DND-41 (cell line): ENCODE results near the gene SLC25A26.

Experiments
- ATAC-seq: fragments of 200-7000 bp; cut with Tn5 transposase; 3 replicates; pipeline ENCODE4 v1.9.1; 2021; ENCODE audit warnings: low read depth; ENCODE audit not compliant: insufficient read depth
- DNase-seq: peaks from one replicate; pipeline ENCODE4 v3.0.0-alpha.2; 2020
- H2AFZ ChIP-seq: 2 replicates; pipeline ENCODE4 v1.6.0; 2012; ENCODE audit warnings: low read depth, low read length
- H3K27ac ChIP-seq: 2 replicates; pipeline ENCODE4 v1.5.1; 2012; ENCODE audit warnings: low read length, inconsistent platforms
- H3K27me3 ChIP-seq: fragments of 200-600 bp; sonication (generic); 2 replicates; pipeline ENCODE4 v1.6.0; 2012; ENCODE audit warnings: low read length, mild to moderate bottlenecking, inconsistent platforms; ENCODE audit not compliant: insufficient read depth, poor library complexity
- H3K36me3 ChIP-seq: 2 replicates; pipeline ENCODE4 v1.5.1; 2012; ENCODE audit warnings: low read length, inconsistent platforms; ENCODE audit not compliant: insufficient read depth
- H3K4me1 ChIP-seq: 2 replicates; pipeline ENCODE4 v1.5.1; 2012; ENCODE audit warnings: mild to moderate bottlenecking, low read length; ENCODE audit not compliant: insufficient read depth
- H3K4me2 ChIP-seq: 2 replicates; pipeline ENCODE4 v1.6.0; 2012; ENCODE audit warnings: mild to moderate bottlenecking, moderate library complexity, low read length, inconsistent platforms; ENCODE audit not compliant: insufficient read depth
- H3K4me3 ChIP-seq, 2 experiments: fragments of 200-600 bp in 1 of 2; shearing (Covaris generic) in 1 of 2; 2 replicates each; pipeline ENCODE4 v1.5.1; 2012 to 2016; ENCODE audit warnings: inconsistent platforms in 2 of 2, low read length in 2 of 2, mild to moderate bottlenecking in 2 of 2, low read depth in 1 of 2, moderate library complexity in 1 of 2
- H3K79me2 ChIP-seq: 2 replicates; pipeline ENCODE4 v1.6.0; 2012; ENCODE audit warnings: low read length, inconsistent platforms; ENCODE audit not compliant: insufficient read depth
- H3K9ac ChIP-seq: 2 replicates; pipeline ENCODE4 v1.6.0; 2012; ENCODE audit warnings: low read depth, mild to moderate bottlenecking, inconsistent platforms, low read length, moderate library complexity
- H3K9me3 ChIP-seq: 2 replicates; pipeline ENCODE4 v1.5.1; 2012; ENCODE audit warnings: low read length, moderate library complexity, mild to moderate bottlenecking, inconsistent platforms; ENCODE audit not compliant: insufficient read depth, severe bottlenecking
- H4K20me1 ChIP-seq: 2 replicates; pipeline ENCODE4 v1.6.0; 2012; ENCODE audit warnings: low read length; ENCODE audit not compliant: insufficient read depth
- EZH2 ChIP-seq: IDR thresholded peaks from 3 replicates; pipeline ENCODE4 v1.6.1; 2012; ENCODE audit warnings: borderline replicate concordance, low read depth, mild to moderate bottlenecking, moderate library complexity, low read length, inconsistent platforms; ENCODE audit not compliant: severe bottlenecking
- TF ChIP-seq, protein P1 (sequence below): IDR thresholded peaks from 2 replicates; pipeline ENCODE4 v1.5.1; 2012; ENCODE audit warnings: borderline replicate concordance, low read length, moderate library complexity, mild to moderate bottlenecking; ENCODE audit not compliant: poor library complexity, severe bottlenecking; ENCODE audit errors: extremely low read depth

The SLC25A26 gene

DNA sequence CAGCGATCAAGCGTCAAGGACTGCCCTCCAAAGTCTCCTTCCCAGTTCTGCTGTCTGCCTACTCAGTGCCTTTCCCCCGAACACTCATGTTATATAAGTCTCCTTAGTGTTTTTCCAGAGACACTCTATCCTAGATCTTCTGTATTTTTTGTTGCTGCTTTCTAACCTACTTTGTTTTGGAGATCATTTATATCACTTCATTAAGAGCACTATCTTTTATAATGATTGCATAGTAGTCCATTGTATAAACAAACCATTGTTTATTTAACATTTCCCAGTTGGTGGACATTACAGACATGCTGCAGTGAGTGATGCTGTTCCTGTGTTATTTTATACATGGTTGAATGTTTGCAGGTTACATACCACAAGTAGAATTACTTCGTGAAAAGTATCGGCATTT, 47.1 kb downstream of the SLC25A26 start:
- no peak overlapping the region for H3K27ac ChIP-seq
- no peaks in the 10 kb centered on the region; the same call in 1 of the 2 replicates for H4K20me1 ChIP-seq
- no peaks in the 10 kb centered on the region for H3K4me1 ChIP-seq
- H3K4me3 ChIP-seq: no peak overlapping the region
- H2AFZ ChIP-seq: no peak overlapping the region
- no peak overlapping the region for H3K9ac ChIP-seq
- H3K9me3 ChIP-seq: no peaks in the 10 kb centered on the region
- no peaks in the 10 kb centered on the region for H3K27me3 ChIP-seq
- DNase-seq (no peak), ATAC-seq (no peak)
- H3K79me2 ChIP-seq: no peaks in the 10 kb centered on the region
- H3K4me2 ChIP-seq: no peak overlapping the region
- TF ChIP-seq, protein P1, sequence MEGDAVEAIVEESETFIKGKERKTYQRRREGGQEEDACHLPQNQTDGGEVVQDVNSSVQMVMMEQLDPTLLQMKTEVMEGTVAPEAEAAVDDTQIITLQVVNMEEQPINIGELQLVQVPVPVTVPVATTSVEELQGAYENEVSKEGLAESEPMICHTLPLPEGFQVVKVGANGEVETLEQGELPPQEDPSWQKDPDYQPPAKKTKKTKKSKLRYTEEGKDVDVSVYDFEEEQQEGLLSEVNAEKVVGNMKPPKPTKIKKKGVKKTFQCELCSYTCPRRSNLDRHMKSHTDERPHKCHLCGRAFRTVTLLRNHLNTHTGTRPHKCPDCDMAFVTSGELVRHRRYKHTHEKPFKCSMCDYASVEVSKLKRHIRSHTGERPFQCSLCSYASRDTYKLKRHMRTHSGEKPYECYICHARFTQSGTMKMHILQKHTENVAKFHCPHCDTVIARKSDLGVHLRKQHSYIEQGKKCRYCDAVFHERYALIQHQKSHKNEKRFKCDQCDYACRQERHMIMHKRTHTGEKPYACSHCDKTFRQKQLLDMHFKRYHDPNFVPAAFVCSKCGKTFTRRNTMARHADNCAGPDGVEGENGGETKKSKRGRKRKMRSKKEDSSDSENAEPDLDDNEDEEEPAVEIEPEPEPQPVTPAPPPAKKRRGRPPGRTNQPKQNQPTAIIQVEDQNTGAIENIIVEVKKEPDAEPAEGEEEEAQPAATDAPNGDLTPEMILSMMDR: no peak
- no peak for TF ChIP-seq EZH2
- H3K36me3 ChIP-seq: no peaks in the 10 kb centered on the region

DNA sequence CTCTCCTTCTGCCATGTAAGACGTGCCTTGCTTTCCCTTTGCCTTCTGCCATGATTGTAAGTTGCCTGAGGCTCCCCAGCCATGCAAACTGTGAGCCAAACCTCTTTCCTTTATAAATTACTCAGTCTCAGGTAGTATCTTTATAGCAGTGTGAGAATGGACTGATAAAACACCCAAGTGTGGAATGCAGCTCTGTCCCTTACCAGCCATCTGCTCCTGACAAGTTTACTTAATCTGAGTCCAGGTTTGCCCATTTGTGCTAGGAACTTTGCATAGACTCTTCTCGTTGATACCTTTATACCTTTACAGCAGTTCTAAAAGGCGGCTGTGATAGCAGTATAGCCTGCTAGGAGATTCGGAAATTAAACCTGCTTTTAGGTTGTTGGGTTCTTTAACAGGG, 48.1 kb downstream of the SLC25A26 start:
- no peak overlapping the region for H3K27ac ChIP-seq
- DNase-seq (no peak), ATAC-seq (no peak)
- TF ChIP-seq, protein P1: no peak
- no peak for TF ChIP-seq EZH2
- no peak overlapping the region for H2AFZ ChIP-seq
- no peaks in the 10 kb centered on the region; the same call in 1 of the 2 replicates for H4K20me1 ChIP-seq
- no peak overlapping the region for H3K4me2 ChIP-seq
- no peaks in the 10 kb centered on the region for H3K4me1 ChIP-seq
- H3K9me3 ChIP-seq: no peaks in the 10 kb centered on the region
- no peak overlapping the region for H3K9ac ChIP-seq
- H3K27me3 ChIP-seq: no peaks in the 10 kb centered on the region
- H3K4me3 ChIP-seq: no peak overlapping the region
- no peaks in the 10 kb centered on the region for H3K79me2 ChIP-seq
- no peaks in the 10 kb centered on the region for H3K36me3 ChIP-seq

DNA sequence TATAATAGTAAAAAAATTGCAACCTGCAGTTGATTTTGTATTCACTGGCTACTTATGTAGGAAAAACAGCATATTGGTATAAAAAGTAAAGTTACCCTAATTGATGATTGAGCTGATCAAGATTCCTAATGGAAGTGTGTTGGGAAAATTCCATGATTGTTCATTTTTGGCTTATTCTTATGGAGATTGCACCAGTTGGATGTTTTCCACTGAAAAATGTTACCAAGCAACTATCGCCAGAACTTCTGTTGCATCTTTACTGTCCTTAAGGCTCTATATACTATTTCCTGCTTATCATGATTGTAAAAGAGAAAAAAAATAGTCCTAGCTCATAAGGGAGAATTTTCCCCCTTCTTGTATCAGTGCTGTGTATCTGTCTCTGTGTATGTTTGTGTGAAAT, 48.6 kb downstream of the SLC25A26 start:
- no peak overlapping the region for H3K27ac ChIP-seq
- H2AFZ ChIP-seq: no peak overlapping the region
- H3K79me2 ChIP-seq: no peaks in the 10 kb centered on the region
- no peak overlapping the region for H3K4me2 ChIP-seq
- no peaks in the 10 kb centered on the region for H3K27me3 ChIP-seq
- H3K9ac ChIP-seq: no peak overlapping the region
- H4K20me1 ChIP-seq: no peaks in the 10 kb centered on the region; the same call in 1 of the 2 replicates
- ATAC-seq (no peak), DNase-seq (no peak)
- H3K36me3 ChIP-seq: no peaks in the 10 kb centered on the region
- H3K9me3 ChIP-seq: no peaks in the 10 kb centered on the region
- H3K4me3 ChIP-seq: no peak overlapping the region
- no peaks in the 10 kb centered on the region for H3K4me1 ChIP-seq
- no peak for TF ChIP-seq EZH2
- TF ChIP-seq, protein P1: no peak

DNA sequence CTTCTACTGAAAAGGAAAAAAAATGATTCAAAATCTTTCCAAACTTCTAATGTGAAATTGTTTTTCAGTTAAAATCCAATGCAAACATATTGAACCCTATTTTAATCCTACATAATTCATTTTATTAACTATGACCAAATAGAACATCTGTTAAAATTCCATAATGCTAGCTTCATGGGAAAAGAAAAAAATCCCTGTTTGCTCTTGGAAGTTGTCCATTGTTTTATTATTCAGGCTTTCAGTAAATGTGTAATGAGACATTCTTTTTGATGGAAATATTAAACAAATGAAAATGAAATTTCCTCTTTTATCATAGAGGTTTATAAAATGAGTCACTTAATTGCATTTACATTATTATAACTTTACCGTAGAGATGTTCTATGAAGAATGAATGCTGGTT, 49.5 kb downstream of the SLC25A26 start:
- Histone ChIP-seq H3K27me3 (no peaks in the 10 kb centered on the region), H3K9ac (no peak overlapping the region), H3K36me3 (no peaks in the 10 kb centered on the region), H4K20me1 (no peaks in the 10 kb centered on the region; the same call in 1 of the 2 replicates), H3K9me3 (no peaks in the 10 kb centered on the region), H3K79me2 (no peaks in the 10 kb centered on the region), H3K27ac (no peak overlapping the region), H2AFZ (no peak overlapping the region), H3K4me1 (no peaks in the 10 kb centered on the region), H3K4me3 (no peak overlapping the region), H3K4me2 (no peak overlapping the region)
- DNase-seq (no peak), ATAC-seq (no peak)
- no peak for TF ChIP-seq EZH2
- TF ChIP-seq, protein P1: no peak
